IPS-20b (cell line): Measurements from ENCODE around the gene CACNG1.

Experiments
- H3K27ac ChIP-seq: one replicate; pipeline ENCODE4 v1.5.1; 2013; ENCODE audit warnings: low read length
- H3K27me3 ChIP-seq: 2 replicates; pipeline ENCODE4 v1.6.1; 2013; ENCODE audit warnings: mild to moderate bottlenecking, low read length, inconsistent platforms; ENCODE audit not compliant: insufficient read depth
- H3K36me3 ChIP-seq: 2 replicates; pipeline ENCODE4 v1.6.1; 2013; ENCODE audit warnings: low read depth, mild to moderate bottlenecking, inconsistent platforms, low read length, moderate library complexity; ENCODE audit not compliant: insufficient read depth
- H3K4me1 ChIP-seq: 2 replicates; pipeline ENCODE4 v1.6.1; 2013; ENCODE audit warnings: mild to moderate bottlenecking, control low read depth, inconsistent platforms, low read length, moderate library complexity; ENCODE audit not compliant: insufficient read depth
- H3K4me3 ChIP-seq: 2 replicates; pipeline ENCODE4 v1.5.1; 2013; ENCODE audit warnings: mild to moderate bottlenecking, low read length, inconsistent platforms
- H3K9ac ChIP-seq: 2 replicates; pipeline ENCODE4 v1.6.1; 2013; ENCODE audit warnings: low read depth, mild to moderate bottlenecking, inconsistent platforms, low read length, moderate library complexity
- H3K9me3 ChIP-seq: 2 replicates; pipeline ENCODE4 v1.6.1; 2013; ENCODE audit warnings: mild to moderate bottlenecking, low read depth, low read length, inconsistent platforms; ENCODE audit not compliant: insufficient read depth

The CACNG1 gene

GRCh38 chr17:67043283-67043682 lies 1.1 kb upstream of the CACNG1 start:
- Histone ChIP-seq H3K4me1 (0 out of 2 replicates have a peak, but pooled peaks cover 3% of the 10 kb centered on the region), H3K9me3 (peaks cover 7% of the 10 kb centered on the region; the same call in 1 of the 2 replicates), H3K36me3 (no peaks in the 10 kb centered on the region), H3K27me3 (no peaks in the 10 kb centered on the region), H3K9ac (no peak overlapping the region), H3K27ac (no peak overlapping the region), H3K4me3 (no peak overlapping the region)

DNA sequence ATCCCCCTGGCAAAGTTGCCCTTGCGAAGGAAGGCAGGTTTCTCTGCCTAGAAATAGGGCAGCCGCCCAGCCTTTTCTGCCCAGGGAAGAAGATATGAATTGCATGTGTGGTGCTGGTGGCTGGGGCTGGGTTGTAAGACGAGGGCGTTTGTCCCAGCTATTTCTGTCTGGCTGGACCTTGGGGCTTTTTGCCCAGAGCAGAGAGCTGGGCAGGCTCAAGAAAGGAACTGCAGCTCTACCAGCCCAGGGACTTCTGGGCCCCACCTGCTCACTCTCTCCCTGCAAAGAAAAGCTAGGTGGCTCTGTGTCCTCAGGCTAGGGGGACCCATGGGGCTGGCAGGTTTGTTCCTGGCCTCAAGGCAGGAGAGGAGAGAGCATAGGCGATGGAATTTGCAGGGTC lies 586 bp downstream of the CACNG1 start:
- Histone ChIP-seq H3K27me3 (no peaks in the 10 kb centered on the region), H3K4me3 (no peak overlapping the region), H3K4me1 (no peaks in the 10 kb centered on the region), H3K9ac (no peak overlapping the region), H3K9me3 (peaks cover 23% of the 10 kb centered on the region), H3K27ac (no peak overlapping the region), H3K36me3 (no peaks in the 10 kb centered on the region)

- no peaks in the 10 kb centered on the region for H3K4me1 ChIP-seq
- no peaks in the 10 kb centered on the region for H3K27me3 ChIP-seq
- no peak overlapping the region for H3K4me3 ChIP-seq
Measured at GRCh38 chr17:67046398-67046797, 2.0 kb downstream of the CACNG1 start.

GRCh38 chr17:67047382-67047781 lies 3.0 kb downstream of the CACNG1 start:
- no peaks in the 10 kb centered on the region for H3K27me3 ChIP-seq
- H3K4me3 ChIP-seq: no peak overlapping the region

More at GRCh38 chr17:67046398-67046797, 2.0 kb downstream of the CACNG1 start:
- no peak overlapping the region for H3K27ac ChIP-seq
- H3K36me3 ChIP-seq: no peaks in the 10 kb centered on the region
- H3K9me3 ChIP-seq: peaks cover 23% of the 10 kb centered on the region
- H3K9ac ChIP-seq: no peak overlapping the region

DNA sequence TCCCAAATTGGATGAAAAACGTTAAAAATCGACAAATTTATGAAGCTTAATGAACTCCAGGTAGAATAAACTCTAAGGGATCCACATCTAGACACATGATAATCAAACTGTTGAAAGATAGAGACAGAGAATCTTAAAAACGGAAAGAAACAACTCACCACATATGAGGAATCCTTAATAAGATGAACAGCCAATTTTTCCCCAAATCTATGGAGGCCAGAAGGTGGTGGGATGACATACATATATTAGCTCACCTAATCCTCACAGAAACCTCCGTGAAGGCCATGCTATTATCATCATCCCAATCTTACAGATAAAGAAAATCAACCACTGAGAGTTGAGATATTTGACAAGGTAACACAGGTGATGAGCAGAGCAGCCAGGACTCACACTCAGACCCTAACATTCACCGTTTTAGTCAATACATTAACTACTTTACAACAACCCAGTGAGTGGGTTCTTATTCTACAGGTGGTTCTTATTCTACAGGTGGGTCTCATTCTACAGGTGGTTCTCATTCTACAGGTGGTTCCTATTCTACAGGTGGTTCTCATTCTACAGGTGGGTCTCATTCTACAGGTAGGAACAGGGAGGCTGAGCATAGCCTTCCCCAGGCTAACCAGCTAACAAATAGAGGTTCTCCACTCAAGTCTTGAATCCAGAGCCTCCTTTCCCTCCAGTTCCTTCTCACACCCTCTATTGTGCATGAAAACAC lies 4.8 kb downstream of the CACNG1 start:
- Histone ChIP-seq H3K4me1 (no peaks in the 10 kb centered on the region), H3K4me3 (no peak overlapping the region), H3K9ac (no peak overlapping the region), H3K9me3 (peaks cover 23% of the 10 kb centered on the region), H3K36me3 (no peaks in the 10 kb centered on the region), H3K27ac (no peak overlapping the region), H3K27me3 (no peaks in the 10 kb centered on the region)

More at GRCh38 chr17:67047382-67047781, 3.0 kb downstream of the CACNG1 start:
- no peaks in the 10 kb centered on the region for H3K4me1 ChIP-seq
- H3K27ac ChIP-seq: no peak overlapping the region
- no peak overlapping the region for H3K9ac ChIP-seq
- H3K9me3 ChIP-seq: peaks cover 23% of the 10 kb centered on the region
- no peaks in the 10 kb centered on the region for H3K36me3 ChIP-seq

GRCh38 chr17:67050066-67050465 lies 5.7 kb downstream of the CACNG1 start:
- Histone ChIP-seq H3K27me3 (no peaks in the 10 kb centered on the region), H3K27ac (no peak overlapping the region), H3K4me3 (no peak overlapping the region), H3K4me1 (no peaks in the 10 kb centered on the region), H3K9me3 (peaks cover 23% of the 10 kb centered on the region), H3K9ac (no peak overlapping the region), H3K36me3 (no peaks in the 10 kb centered on the region)

GRCh38 chr17:67050471-67051154 lies 6.3 kb downstream of the CACNG1 start:
- Histone ChIP-seq H3K9ac (no peak overlapping the region), H3K27me3 (no peaks in the 10 kb centered on the region), H3K4me1 (no peaks in the 10 kb centered on the region), H3K36me3 (no peaks in the 10 kb centered on the region), H3K4me3 (no peak overlapping the region), H3K27ac (no peak overlapping the region), H3K9me3 (peaks cover 23% of the 10 kb centered on the region)

DNA sequence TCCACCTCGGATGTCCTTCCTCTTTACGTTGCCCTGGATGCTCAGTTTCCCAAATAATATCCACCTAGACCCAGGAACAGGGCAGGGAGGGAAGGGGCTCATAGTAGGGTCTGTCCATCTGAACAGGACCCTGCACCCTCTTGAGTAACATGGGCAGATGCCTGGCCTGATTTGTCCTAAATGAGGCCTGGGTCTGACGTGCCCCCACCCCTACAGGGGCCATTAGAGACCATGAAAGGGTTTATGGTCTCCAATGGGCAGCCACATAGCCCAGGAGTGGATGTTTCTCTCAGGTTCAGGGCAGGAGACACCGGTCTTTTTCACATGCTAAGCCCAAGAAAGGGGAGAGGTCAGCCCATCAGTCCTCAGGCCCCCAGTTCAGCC lies 6.8 kb downstream of the CACNG1 start:
- Histone ChIP-seq H3K9me3 (peaks cover 23% of the 10 kb centered on the region), H3K36me3 (no peaks in the 10 kb centered on the region), H3K4me1 (no peaks in the 10 kb centered on the region)

DNA sequence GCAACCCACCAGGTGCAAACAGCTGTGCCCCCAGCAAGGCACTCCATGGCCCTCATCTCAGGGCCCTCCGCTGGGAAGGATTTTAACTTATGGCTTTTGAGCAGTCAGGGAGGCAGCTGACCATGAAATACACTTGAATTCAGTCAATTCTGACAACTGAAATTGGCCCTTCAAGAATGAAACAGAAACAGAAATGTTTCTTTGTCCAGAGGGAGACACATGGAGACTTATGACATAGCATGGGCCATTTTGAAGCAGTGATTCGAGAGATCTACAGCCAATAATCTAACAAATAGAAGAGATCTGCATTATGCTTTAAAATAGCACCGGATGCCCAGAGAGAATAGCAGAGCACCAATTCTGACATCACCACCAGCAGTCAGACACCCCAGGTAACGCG lies 7.5 kb downstream of the CACNG1 start:
- no peak overlapping the region for H3K4me3 ChIP-seq
- H3K27me3 ChIP-seq: no peaks in the 10 kb centered on the region
- H3K36me3 ChIP-seq: no peaks in the 10 kb centered on the region
- H3K27ac ChIP-seq: no peak overlapping the region
- H3K9ac ChIP-seq: no peak overlapping the region
- peaks cover 23% of the 10 kb centered on the region for H3K9me3 ChIP-seq
- no peaks in the 10 kb centered on the region for H3K4me1 ChIP-seq

More for the DNA sequence above, 6.8 kb downstream of the CACNG1 start:
- H3K27me3 ChIP-seq: no peaks in the 10 kb centered on the region
- H3K9ac ChIP-seq: no peak overlapping the region
- H3K27ac ChIP-seq: no peak overlapping the region
- H3K4me3 ChIP-seq: no peak overlapping the region

- no peaks in the 10 kb centered on the region for H3K4me1 ChIP-seq
- H3K27ac ChIP-seq: no peak overlapping the region
- H3K27me3 ChIP-seq: no peaks in the 10 kb centered on the region
- H3K9ac ChIP-seq: no peak overlapping the region
- H3K4me3 ChIP-seq: no peak overlapping the region
- no peaks in the 10 kb centered on the region for H3K36me3 ChIP-seq
- H3K9me3 ChIP-seq: peaks cover 16% of the 10 kb centered on the region
Measured at GRCh38 chr17:67052720-67053437, 8.5 kb downstream of the CACNG1 start.

DNA sequence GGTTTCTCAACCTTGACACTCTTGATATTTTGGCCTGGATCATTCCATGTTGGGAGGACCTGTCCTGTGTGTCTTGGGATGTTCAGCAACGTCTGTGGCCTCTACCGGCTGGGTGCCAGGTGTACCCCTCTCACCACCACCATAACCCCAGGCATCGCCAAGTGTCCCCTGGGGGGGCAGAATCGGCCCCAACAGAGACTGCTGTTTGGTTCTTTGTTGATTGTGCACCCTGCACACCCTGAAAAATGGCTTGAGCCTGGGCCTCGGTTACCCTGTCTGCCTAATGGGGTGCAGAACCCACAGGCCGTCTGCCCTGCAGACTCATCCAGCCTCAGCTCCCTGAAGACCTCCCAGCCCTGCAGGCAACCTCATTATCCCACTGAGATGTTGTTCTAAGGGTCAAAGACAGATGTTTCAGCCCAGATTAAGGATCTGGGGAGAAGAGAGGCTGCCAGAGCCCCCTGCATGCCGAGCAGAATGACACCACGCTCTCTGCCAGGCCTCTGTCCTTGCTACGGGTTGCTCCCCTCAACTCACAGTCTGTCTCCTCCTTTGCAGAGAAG lies 9.2 kb downstream of the CACNG1 start:
- Histone ChIP-seq H3K9me3 (peaks cover 13% of the 10 kb centered on the region), H3K36me3 (no peaks in the 10 kb centered on the region), H3K9ac (no peak overlapping the region; the same call in 1 of the 2 replicates), H3K4me1 (no peaks in the 10 kb centered on the region), H3K27ac (no peak overlapping the region), H3K4me3 (no peak overlapping the region), H3K27me3 (no peaks in the 10 kb centered on the region)
